Measurements from ENCODE around the gene YPEL3.
A peak's percentile ranks its signal among the peaks of the same experiment; 100 is the strongest.

Gene YPEL3

GRCh38 chr16:30065943-30066760 is 29.9 kb downstream of the YPEL3 start (continued):
- TF ChIP-seq ZBTB11 (tag by site-specific recombination; conservative IDR thresholded peaks at IDR 0.05; ENCODE audit: low read depth) (no peak), PRDM2 (tag by site-specific recombination; IDR thresholded peaks at IDR 0.05; ENCODE audit: borderline replicate concordance) (peak; percentile 78; the same call in 1 of the 2 replicates), SETDB1 (IDR thresholded peaks at IDR 0.05; ENCODE audit: insufficient read length, low read length) (no peak), GLIS2 (tag by site-specific recombination; IDR thresholded peaks at IDR 0.05) (no peak), KLF16 (tag by site-specific recombination; IDR thresholded peaks at IDR 0.05) (peak; percentile 44; the same call in 1 of the 2 replicates), ZNF138 (tag by site-specific recombination; IDR thresholded peaks at IDR 0.05; ENCODE audit: borderline replicate concordance) (no peak), ZNF776 (tag by site-specific recombination; IDR thresholded peaks at IDR 0.05; ENCODE audit: borderline replicate concordance) (no peak), ZNF473 (tag by site-specific recombination; IDR thresholded peaks at IDR 0.05) (no peak), ZNF184 (tag by site-specific recombination; IDR thresholded peaks at IDR 0.05) (no peak), ZXDB (tag by site-specific recombination; IDR thresholded peaks at IDR 0.05) (peak; percentile 7; the same call in 1 of the 2 replicates), ZIC2 (tag by site-specific recombination; IDR thresholded peaks at IDR 0.05) (peak; percentile 33; the same call in 1 of the 2 replicates), ZNF843 (tag by site-specific recombination; IDR thresholded peaks at IDR 0.05) (no peak), ZNF24 (tag by site-specific recombination; IDR thresholded peaks at IDR 0.05) (no peak), ZBTB48 (tag by site-specific recombination; IDR thresholded peaks at IDR 0.05) (peak; percentile 88), IKZF3 (tag by site-specific recombination; IDR thresholded peaks at IDR 0.05) (no peak), ZNF148 (tag by site-specific recombination; IDR thresholded peaks at IDR 0.05; ENCODE audit: borderline replicate concordance) (peak; percentile 64; the same call in 1 of the 2 replicates), ZNF155 (tag by site-specific recombination; IDR thresholded peaks at IDR 0.05) (no peak)
- TF ChIP-seq, protein P1, sequence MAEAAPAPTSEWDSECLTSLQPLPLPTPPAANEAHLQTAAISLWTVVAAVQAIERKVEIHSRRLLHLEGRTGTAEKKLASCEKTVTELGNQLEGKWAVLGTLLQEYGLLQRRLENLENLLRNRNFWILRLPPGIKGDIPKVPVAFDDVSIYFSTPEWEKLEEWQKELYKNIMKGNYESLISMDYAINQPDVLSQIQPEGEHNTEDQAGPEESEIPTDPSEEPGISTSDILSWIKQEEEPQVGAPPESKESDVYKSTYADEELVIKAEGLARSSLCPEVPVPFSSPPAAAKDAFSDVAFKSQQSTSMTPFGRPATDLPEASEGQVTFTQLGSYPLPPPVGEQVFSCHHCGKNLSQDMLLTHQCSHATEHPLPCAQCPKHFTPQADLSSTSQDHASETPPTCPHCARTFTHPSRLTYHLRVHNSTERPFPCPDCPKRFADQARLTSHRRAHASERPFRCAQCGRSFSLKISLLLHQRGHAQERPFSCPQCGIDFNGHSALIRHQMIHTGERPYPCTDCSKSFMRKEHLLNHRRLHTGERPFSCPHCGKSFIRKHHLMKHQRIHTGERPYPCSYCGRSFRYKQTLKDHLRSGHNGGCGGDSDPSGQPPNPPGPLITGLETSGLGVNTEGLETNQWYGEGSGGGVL (tag by site-specific recombination; IDR thresholded peaks at IDR 0.05): peak; percentile 26
- TF ChIP-seq, protein P2, sequence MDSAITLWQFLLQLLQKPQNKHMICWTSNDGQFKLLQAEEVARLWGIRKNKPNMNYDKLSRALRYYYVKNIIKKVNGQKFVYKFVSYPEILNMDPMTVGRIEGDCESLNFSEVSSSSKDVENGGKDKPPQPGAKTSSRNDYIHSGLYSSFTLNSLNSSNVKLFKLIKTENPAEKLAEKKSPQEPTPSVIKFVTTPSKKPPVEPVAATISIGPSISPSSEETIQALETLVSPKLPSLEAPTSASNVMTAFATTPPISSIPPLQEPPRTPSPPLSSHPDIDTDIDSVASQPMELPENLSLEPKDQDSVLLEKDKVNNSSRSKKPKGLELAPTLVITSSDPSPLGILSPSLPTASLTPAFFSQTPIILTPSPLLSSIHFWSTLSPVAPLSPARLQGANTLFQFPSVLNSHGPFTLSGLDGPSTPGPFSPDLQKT (IDR thresholded peaks at IDR 0.05; ENCODE audit: borderline replicate concordance, low read depth, low read length): no peak
- TF ChIP-seq, protein P3, sequence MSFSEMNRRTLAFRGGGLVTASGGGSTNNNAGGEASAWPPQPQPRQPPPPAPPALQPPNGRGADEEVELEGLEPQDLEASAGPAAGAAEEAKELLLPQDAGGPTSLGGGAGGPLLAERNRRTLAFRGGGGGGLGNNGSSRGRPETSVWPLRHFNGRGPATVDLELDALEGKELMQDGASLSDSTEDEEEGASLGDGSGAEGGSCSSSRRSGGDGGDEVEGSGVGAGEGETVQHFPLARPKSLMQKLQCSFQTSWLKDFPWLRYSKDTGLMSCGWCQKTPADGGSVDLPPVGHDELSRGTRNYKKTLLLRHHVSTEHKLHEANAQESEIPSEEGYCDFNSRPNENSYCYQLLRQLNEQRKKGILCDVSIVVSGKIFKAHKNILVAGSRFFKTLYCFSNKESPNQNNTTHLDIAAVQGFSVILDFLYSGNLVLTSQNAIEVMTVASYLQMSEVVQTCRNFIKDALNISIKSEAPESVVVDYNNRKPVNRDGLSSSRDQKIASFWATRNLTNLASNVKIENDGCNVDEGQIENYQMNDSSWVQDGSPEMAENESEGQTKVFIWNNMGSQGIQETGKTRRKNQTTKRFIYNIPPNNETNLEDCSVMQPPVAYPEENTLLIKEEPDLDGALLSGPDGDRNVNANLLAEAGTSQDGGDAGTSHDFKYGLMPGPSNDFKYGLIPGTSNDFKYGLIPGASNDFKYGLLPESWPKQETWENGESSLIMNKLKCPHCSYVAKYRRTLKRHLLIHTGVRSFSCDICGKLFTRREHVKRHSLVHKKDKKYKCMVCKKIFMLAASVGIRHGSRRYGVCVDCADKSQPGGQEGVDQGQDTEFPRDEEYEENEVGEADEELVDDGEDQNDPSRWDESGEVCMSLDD (tag by site-specific recombination; IDR thresholded peaks at IDR 0.05): no peak

Measured in HEK293 (cell line).